Spleen (tissue), 7 donors: ENCODE measurements around the gene SLC1A5.

Experiments used
- POLR2AphosphoS5 ChIP-seq, 3 donors: sonication (generic); formaldehyde crosslinking; IDR thresholded peaks; one replicate each; pipeline ENCODE4 v1.5.1; 2017; ENCODE audit warnings: antibody characterized with exemption in 3 of 3
- TF ChIP-seq, protein P1 (sequence below), 11 experiments: fragments of 200-600 bp in 7 of 11; fragments of 450-650 bp in 4 of 11; sonication (generic) in 4 of 11; IDR thresholded peaks in 8 of 11; conservative IDR thresholded peaks in 3 of 11; 1 replicate in 7 of 11; 2 replicates in 4 of 11; pipeline versions ENCODE4 v1.4.0 to v1.8.0; 2016 to 2021; ENCODE audit warnings: antibody characterized with exemption in 11 of 11, inconsistent platforms in 4 of 11, mild to moderate bottlenecking in 1 of 11
- donor health status: DM: no; HTN: no; CAD: no; lungs with moderate emphysema.
- donor health status: DM: no; HTN: no; CAD: no.
- donor health status: DM: no; HTN: no; CAD: no.

DNA sequence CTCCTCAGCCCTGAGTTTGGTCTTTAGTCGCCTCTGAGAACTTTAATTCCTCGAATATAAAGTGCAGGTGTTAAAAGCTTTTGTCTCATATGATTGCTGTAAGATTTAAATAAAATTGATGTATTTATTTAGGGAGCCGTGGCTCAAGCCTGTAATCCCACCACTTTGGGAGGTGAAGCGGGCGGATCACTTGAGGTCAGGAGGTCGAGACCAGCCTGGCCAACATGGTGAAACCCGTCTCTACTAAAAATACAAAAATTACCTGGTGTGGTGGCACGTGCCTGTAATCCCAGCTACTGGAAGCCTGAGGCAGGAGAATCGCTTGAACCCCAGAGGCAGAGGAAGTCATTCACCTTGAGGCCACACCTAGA is 559 bp upstream of the SLC1A5 start:
- TF ChIP-seq, protein P1, sequence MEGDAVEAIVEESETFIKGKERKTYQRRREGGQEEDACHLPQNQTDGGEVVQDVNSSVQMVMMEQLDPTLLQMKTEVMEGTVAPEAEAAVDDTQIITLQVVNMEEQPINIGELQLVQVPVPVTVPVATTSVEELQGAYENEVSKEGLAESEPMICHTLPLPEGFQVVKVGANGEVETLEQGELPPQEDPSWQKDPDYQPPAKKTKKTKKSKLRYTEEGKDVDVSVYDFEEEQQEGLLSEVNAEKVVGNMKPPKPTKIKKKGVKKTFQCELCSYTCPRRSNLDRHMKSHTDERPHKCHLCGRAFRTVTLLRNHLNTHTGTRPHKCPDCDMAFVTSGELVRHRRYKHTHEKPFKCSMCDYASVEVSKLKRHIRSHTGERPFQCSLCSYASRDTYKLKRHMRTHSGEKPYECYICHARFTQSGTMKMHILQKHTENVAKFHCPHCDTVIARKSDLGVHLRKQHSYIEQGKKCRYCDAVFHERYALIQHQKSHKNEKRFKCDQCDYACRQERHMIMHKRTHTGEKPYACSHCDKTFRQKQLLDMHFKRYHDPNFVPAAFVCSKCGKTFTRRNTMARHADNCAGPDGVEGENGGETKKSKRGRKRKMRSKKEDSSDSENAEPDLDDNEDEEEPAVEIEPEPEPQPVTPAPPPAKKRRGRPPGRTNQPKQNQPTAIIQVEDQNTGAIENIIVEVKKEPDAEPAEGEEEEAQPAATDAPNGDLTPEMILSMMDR (IDR thresholded peaks at IDR 0.05 in 8 of 11, conservative IDR thresholded peaks at IDR 0.05 in 3 of 11) = no peak
- TF ChIP-seq POLR2AphosphoS5 (IDR thresholded peaks at IDR 0.05) = no peak
